Measurements from ENCODE around the gene SHROOM1. TPM values are rescaled to one million over a fixed set of nuclear protein-coding genes. Genes with fewer than 3 reads are reported as not detected.

SHROOM1 gene
- total RNA-seq, 1 experiment from 2014 or later: 0.54 TPM

- no TSS peak for BruUV-seq (replicated peaks)
- no peaks in the 10 kb centered on the region for H3K27me3 ChIP-seq (replicated peaks; ENCODE audit: insufficient read depth, low read depth, low read length, poor library complexity)
These were observed 6.9 kb downstream of the SHROOM1 start for GRCh38 chr5:132823481-132824050.

GRCh38 chr5:132822650-132823480 lies 7.6 kb downstream of the SHROOM1 start:
- POLR2A ChIA-PET (ENCODE audit: low non-redundant PET): no interaction called here
- no peak for DNase-seq (ENCODE audit: low spot score)
- intact Hi-C loops (cut with micrococcal nuclease; ENCODE audit: unreplicated experiment): no loop called here
- CTCF ChIA-PET: interaction anchor here (0.6 kb wide), 1 partner anchor 450 kb away, joined by 3 read pairs; no protein-coding TSS in a partner anchor
- Histone ChIP-seq H3K4me1 (ENCODE audit: insufficient read depth, low read length, poor library complexity, severe bottlenecking) (peaks cover 4% of the 10 kb centered on the region), H3K36me3 (ENCODE audit: insufficient read depth, low read length, poor library complexity, severe bottlenecking) (no peaks in the 10 kb centered on the region), H3K27ac (ENCODE audit: low read depth, low read length, poor library complexity, severe bottlenecking) (no peak overlapping the region), H3K27me3 (replicated peaks; ENCODE audit: insufficient read depth, low read depth, low read length, poor library complexity) (no peaks in the 10 kb centered on the region), H3K4me3 (ENCODE audit: low read depth, low read length, poor library complexity, severe bottlenecking) (no peak overlapping the region), H3K9me3 (ENCODE audit: low read depth, low read length, poor library complexity, severe bottlenecking) (no peaks in the 10 kb centered on the region)
- TF ChIP-seq, protein P1, sequence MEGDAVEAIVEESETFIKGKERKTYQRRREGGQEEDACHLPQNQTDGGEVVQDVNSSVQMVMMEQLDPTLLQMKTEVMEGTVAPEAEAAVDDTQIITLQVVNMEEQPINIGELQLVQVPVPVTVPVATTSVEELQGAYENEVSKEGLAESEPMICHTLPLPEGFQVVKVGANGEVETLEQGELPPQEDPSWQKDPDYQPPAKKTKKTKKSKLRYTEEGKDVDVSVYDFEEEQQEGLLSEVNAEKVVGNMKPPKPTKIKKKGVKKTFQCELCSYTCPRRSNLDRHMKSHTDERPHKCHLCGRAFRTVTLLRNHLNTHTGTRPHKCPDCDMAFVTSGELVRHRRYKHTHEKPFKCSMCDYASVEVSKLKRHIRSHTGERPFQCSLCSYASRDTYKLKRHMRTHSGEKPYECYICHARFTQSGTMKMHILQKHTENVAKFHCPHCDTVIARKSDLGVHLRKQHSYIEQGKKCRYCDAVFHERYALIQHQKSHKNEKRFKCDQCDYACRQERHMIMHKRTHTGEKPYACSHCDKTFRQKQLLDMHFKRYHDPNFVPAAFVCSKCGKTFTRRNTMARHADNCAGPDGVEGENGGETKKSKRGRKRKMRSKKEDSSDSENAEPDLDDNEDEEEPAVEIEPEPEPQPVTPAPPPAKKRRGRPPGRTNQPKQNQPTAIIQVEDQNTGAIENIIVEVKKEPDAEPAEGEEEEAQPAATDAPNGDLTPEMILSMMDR (conservative IDR thresholded peaks at IDR 0.05; ENCODE audit: low read depth, low read length): no peak
- no peak for TF ChIP-seq EZH2 (IDR thresholded peaks at IDR 0.05; ENCODE audit: borderline replicate concordance, low read depth, low read length, poor library complexity, severe bottlenecking)
- no TSS peak for BruUV-seq (replicated peaks)

More at GRCh38 chr5:132823481-132824050, 6.9 kb downstream of the SHROOM1 start:
- H3K4me1 ChIP-seq (ENCODE audit: insufficient read depth, low read length, poor library complexity, severe bottlenecking): peaks cover 4% of the 10 kb centered on the region
- H3K36me3 ChIP-seq (ENCODE audit: insufficient read depth, low read length, poor library complexity, severe bottlenecking): no peaks in the 10 kb centered on the region
- DNase-seq (ENCODE audit: low spot score): no peak
- ChIA-PET CTCF (interaction anchor here (0.6 kb wide), 1 partner anchor 451 kb away, joined by 3 read pairs; no protein-coding TSS in a partner anchor), POLR2A (ENCODE audit: low non-redundant PET) (no interaction called here)
- H3K4me3 ChIP-seq (ENCODE audit: low read depth, low read length, poor library complexity, severe bottlenecking): no peak overlapping the region
- no peak overlapping the region for H3K27ac ChIP-seq (ENCODE audit: low read depth, low read length, poor library complexity, severe bottlenecking)
- H3K9me3 ChIP-seq (ENCODE audit: low read depth, low read length, poor library complexity, severe bottlenecking): no peaks in the 10 kb centered on the region
- TF ChIP-seq, protein P1 (conservative IDR thresholded peaks at IDR 0.05; ENCODE audit: low read depth, low read length): no peak
- no peak for TF ChIP-seq EZH2 (IDR thresholded peaks at IDR 0.05; ENCODE audit: borderline replicate concordance, low read depth, low read length, poor library complexity, severe bottlenecking)
- intact Hi-C loops (cut with micrococcal nuclease; ENCODE audit: unreplicated experiment): no loop called here

DNA sequence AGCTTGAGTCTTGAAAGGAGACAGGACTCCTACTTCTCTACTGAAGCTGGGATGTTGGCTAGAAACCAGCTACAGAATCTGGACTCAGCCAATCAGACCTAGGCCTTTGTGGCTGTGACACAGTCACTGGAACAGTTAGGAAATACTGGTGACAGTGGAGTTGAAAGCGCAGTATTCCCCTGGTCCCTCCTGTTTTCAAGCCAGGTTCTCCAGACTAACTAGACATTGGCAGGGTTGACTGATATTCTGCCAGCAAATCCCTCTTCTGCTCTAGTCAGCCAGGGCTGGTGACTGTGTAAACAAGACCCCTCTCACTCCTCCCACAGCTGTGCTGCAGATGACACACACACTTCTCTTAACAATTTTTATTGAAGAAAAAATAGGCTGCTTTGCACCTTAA lies 8.7 kb downstream of the SHROOM1 start:
- no peaks in the 10 kb centered on the region for H3K27me3 ChIP-seq (replicated peaks; ENCODE audit: insufficient read depth, low read depth, low read length, poor library complexity)
- H3K27ac ChIP-seq (ENCODE audit: low read depth, low read length, poor library complexity, severe bottlenecking): no peak overlapping the region
- H3K4me1 ChIP-seq (ENCODE audit: insufficient read depth, low read length, poor library complexity, severe bottlenecking): peaks cover 4% of the 10 kb centered on the region
- no peaks in the 10 kb centered on the region for H3K36me3 ChIP-seq (ENCODE audit: insufficient read depth, low read length, poor library complexity, severe bottlenecking)
- TF ChIP-seq, protein P1 (conservative IDR thresholded peaks at IDR 0.05; ENCODE audit: low read depth, low read length): no peak
- no peak for TF ChIP-seq EZH2 (IDR thresholded peaks at IDR 0.05; ENCODE audit: borderline replicate concordance, low read depth, low read length, poor library complexity, severe bottlenecking)
- CTCF ChIA-PET: interaction anchor here (2.6 to 2.8 kb wide), 2 partner anchors 67 to 295 kb away, joined by 11 to 12 read pairs; no protein-coding TSS in a partner anchor
- no peak for DNase-seq (ENCODE audit: low spot score)
- no TSS peak for BruUV-seq (replicated peaks)
- H3K4me3 ChIP-seq (ENCODE audit: low read depth, low read length, poor library complexity, severe bottlenecking): no peak overlapping the region
- no peaks in the 10 kb centered on the region for H3K9me3 ChIP-seq (ENCODE audit: low read depth, low read length, poor library complexity, severe bottlenecking)
- POLR2A ChIA-PET (ENCODE audit: low non-redundant PET): no interaction called here
- intact Hi-C loops (cut with micrococcal nuclease; ENCODE audit: unreplicated experiment): loop anchor here (2.0 kb wide), 1 partner anchor 75 kb away; the partner anchor contains the start of gene CCNI2
